Ovary (tissue), 3 donors: ENCODE data around the gene CTAGE1.

Experiments used
- CTCF ChIP-seq, 3 donors: fragments of 450-650 bp in 2 of 3; fragments of 200-600 bp in 1 of 3; IDR thresholded peaks; one replicate each; pipeline versions ENCODE4 v1.5.1 to v1.8.0; 2016 to 2022; ENCODE audit warnings: antibody characterized with exemption in 3 of 3, mild to moderate bottlenecking in 1 of 3
- EP300 ChIP-seq: sonication (generic); formaldehyde crosslinking; IDR thresholded peaks from one replicate; pipeline ENCODE4 v1.6.1; 2017; ENCODE audit warnings: antibody characterized with exemption
- POLR2A ChIP-seq: fragments of 450-650 bp; IDR thresholded peaks from one replicate; pipeline ENCODE4 v1.6.1; 2017; ENCODE audit warnings: antibody characterized with exemption, mild to moderate bottlenecking, moderate library complexity
- donor health status: DM: no; HTN: no; CAD: no.

DNA sequence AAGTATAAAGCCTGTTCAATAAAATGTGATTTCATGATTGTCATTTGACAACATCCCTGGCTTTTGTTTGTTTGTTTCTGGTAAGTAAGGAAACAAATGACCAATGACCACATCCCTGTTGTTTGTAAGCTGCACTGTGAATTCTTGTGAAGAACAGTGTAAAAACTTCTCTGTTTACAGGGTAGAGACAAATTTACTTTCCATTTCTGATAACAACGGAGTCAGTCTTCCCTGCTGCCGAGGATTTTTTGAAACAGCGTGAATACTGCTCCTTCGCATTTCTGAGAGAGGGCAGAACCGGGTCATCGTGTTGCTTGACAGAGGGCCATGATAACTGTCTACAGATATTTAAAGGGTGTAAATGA lies 38.4 kb upstream of the CTAGE1 start:
- TF ChIP-seq CTCF (IDR thresholded peaks at IDR 0.05), result no peak
- TF ChIP-seq EP300, result no peak
- TF ChIP-seq POLR2A, result no peak
